ENCODE data around the gene IGF1.
A peak's percentile ranks its signal among the peaks of the same experiment; 100 is the strongest.

Gene IGF1

GRCh38 chr12:102474438-102475064 lies 5.8 kb downstream of the IGF1 start:
- FAIRE-seq (peak; percentile 60), DNase-seq (ENCODE audit: insufficient read length) (no peak)
- TF ChIP-seq POLR2A (IDR thresholded peaks at IDR 0.05; ENCODE audit: low read depth, low read length): no peak
- TF ChIP-seq POLR2AphosphoS5 (IDR thresholded peaks at IDR 0.05; ENCODE audit: low read depth, low read length): no peak
- TF ChIP-seq TAF1 (IDR thresholded peaks at IDR 0.05; ENCODE audit: borderline replicate concordance, low read depth, low read length): no peak

DNA sequence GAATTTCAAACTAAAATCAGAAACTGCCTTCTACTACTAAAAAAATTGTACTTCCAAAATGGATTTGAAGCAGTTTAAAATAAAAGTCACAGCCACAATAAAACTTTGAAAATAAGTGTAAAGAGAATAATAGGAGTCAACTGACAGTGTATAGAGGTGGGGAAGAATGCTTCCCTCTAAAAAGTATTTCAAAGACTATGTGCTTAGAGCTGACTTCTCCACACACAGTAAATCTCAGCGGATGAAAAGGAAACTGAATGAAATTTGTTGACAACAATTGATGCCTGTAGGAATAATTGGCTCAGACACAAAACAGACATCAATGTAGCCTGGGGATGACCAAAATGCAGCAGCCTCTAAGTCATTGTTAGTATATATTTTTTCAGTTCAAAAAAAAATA lies 7.9 kb downstream of the IGF1 start:
- no peak for DNase-seq (ENCODE audit: insufficient read length)
- TF ChIP-seq POLR2AphosphoS5 (IDR thresholded peaks at IDR 0.05; ENCODE audit: low read depth, low read length) (no peak), TAF1 (IDR thresholded peaks at IDR 0.05; ENCODE audit: borderline replicate concordance, low read depth, low read length) (no peak), POLR2A (IDR thresholded peaks at IDR 0.05; ENCODE audit: low read depth, low read length) (no peak)
- FAIRE-seq: no peak

GRCh38 chr12:102471556-102471955 lies 8.8 kb downstream of the IGF1 start:
- no peak for DNase-seq (ENCODE audit: insufficient read length)
- FAIRE-seq: no peak
- TF ChIP-seq POLR2A (IDR thresholded peaks at IDR 0.05; ENCODE audit: low read depth, low read length) (no peak), POLR2AphosphoS5 (IDR thresholded peaks at IDR 0.05; ENCODE audit: low read depth, low read length) (no peak), TAF1 (IDR thresholded peaks at IDR 0.05; ENCODE audit: borderline replicate concordance, low read depth, low read length) (no peak)

DNA sequence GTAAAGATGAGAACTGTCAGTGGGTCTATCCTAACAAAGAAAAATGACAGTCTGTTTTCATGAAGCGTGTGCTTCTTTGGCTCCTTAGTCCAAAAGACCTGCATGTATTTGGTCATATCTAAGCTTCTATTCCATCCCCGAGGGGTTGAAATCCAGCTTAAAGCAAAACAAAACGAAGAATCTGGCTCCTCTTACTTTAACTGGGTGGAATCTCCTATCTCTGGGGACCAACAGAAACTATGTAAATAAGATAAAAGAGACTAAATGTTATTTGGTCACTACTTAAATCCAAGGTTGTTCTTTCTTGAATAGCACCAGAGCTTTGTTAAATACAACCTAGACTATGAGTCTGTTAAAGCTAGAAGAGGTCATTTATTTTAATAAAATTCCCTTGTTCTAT lies 9.4 kb downstream of the IGF1 start:
- FAIRE-seq (no peak), DNase-seq (ENCODE audit: insufficient read length) (no peak)

GRCh38 chr12:102468261-102468915 lies 12.0 kb downstream of the IGF1 start:
- FAIRE-seq: no peak
- TF ChIP-seq POLR2A (IDR thresholded peaks at IDR 0.05; ENCODE audit: low read depth, low read length) (no peak), TAF1 (IDR thresholded peaks at IDR 0.05; ENCODE audit: borderline replicate concordance, low read depth, low read length) (no peak), POLR2AphosphoS5 (IDR thresholded peaks at IDR 0.05; ENCODE audit: low read depth, low read length) (no peak)
- DNase-seq (ENCODE audit: insufficient read length): no peak

More for the DNA sequence above, 9.4 kb downstream of the IGF1 start:
- TF ChIP-seq TAF1 (IDR thresholded peaks at IDR 0.05; ENCODE audit: borderline replicate concordance, low read depth, low read length): no peak
- TF ChIP-seq POLR2AphosphoS5 (IDR thresholded peaks at IDR 0.05; ENCODE audit: low read depth, low read length): no peak

DNA sequence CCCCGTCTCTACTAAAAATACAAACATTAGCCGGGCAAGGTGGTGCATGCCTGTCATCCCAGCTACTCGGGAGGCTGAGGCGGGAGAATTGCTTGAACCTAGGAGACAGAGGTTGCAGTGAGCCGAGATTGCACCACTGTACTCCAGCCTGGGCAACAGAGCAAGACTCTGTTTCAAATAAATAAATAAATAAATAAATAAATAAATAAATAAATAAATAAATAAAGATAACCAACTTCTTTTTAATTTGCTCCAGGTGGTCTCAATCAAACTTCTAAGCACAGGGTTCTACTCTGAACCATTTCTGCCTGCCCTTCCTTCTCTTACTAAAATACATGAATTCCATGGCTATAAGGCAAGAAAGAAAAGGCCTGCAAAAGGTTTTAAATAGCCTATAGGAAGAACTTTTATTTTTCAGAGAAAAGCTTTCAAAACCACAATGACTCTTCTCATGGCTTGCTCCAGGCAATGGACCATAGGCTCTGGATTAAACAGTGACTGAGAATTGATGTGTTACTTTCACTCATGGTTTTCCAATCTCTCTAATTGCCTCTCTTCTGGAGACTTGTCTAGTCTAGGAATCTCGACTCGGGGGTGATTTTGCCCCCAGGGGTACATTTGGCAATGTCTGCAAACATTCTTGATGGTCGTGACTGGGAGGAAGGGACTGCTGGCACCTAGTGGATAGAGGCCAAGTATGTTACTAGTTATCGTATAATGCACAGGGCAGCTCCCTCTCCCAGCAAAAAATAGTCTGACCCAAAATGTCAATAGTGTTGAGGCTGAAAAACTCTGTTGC lies 14.4 kb downstream of the IGF1 start:
- TF ChIP-seq POLR2A (IDR thresholded peaks at IDR 0.05; ENCODE audit: low read depth, low read length) (no peak), POLR2AphosphoS5 (IDR thresholded peaks at IDR 0.05; ENCODE audit: low read depth, low read length) (no peak), TAF1 (IDR thresholded peaks at IDR 0.05; ENCODE audit: borderline replicate concordance, low read depth, low read length) (no peak)
- DNase-seq (ENCODE audit: insufficient read length) (no peak), FAIRE-seq (no peak)

GRCh38 chr12:102463659-102464249 lies 16.6 kb downstream of the IGF1 start:
- no peak for FAIRE-seq
- TF ChIP-seq POLR2AphosphoS5 (IDR thresholded peaks at IDR 0.05; ENCODE audit: low read depth, low read length) (no peak), TAF1 (IDR thresholded peaks at IDR 0.05; ENCODE audit: borderline replicate concordance, low read depth, low read length) (no peak), POLR2A (IDR thresholded peaks at IDR 0.05; ENCODE audit: low read depth, low read length) (no peak)
- DNase-seq (ENCODE audit: insufficient read length): no peak

- FAIRE-seq (no peak), DNase-seq (ENCODE audit: insufficient read length) (no peak)
- TF ChIP-seq TAF1 (IDR thresholded peaks at IDR 0.05; ENCODE audit: borderline replicate concordance, low read depth, low read length) (no peak), POLR2A (IDR thresholded peaks at IDR 0.05; ENCODE audit: low read depth, low read length) (no peak), POLR2AphosphoS5 (IDR thresholded peaks at IDR 0.05; ENCODE audit: low read depth, low read length) (no peak)
Measured at GRCh38 chr12:102462795-102463465, 17.4 kb downstream of the IGF1 start.

DNA sequence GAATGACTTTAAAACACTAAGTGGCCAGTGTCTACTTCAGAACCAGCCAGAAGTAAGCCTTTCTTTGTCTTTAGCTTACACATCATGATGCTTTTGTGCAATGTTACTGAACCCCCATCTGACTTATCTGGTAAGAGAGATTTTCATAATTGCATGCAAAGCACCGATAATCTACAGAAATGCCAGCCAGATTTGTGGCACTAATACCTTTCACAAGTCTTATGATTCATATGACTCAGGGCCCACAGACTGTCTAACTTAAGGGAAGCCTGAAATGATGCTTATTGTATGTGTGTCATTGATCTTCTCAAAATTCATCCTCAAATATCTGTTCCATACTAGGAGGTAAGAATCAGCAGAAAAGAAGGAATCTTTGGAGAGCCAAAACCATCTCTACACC lies 18.0 kb downstream of the IGF1 start:
- FAIRE-seq: no peak
- TF ChIP-seq TAF1 (IDR thresholded peaks at IDR 0.05; ENCODE audit: borderline replicate concordance, low read depth, low read length) (no peak), POLR2A (IDR thresholded peaks at IDR 0.05; ENCODE audit: low read depth, low read length) (no peak), POLR2AphosphoS5 (IDR thresholded peaks at IDR 0.05; ENCODE audit: low read depth, low read length) (no peak)
- DNase-seq (ENCODE audit: insufficient read length): no peak

DNA sequence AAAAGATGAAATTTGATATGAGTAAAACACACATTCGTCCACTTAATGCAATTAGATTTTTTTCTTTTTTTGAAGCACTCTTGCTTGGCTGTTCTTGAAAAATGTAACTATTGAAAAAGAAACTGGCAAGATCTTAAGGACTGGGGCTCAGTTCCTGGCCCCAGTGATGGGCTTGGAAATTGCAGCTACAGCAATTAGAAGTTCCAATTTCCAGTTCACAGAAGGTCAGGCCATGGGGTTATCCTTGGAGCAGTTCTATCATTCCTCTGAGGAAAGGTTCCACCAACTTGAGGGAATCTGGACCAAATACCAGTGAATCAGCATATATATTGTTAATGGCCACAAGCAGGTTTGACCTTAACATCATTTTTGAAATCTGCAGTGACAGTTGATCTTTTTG lies 18.9 kb downstream of the IGF1 start:
- FAIRE-seq (no peak), DNase-seq (ENCODE audit: insufficient read length) (no peak)
- TF ChIP-seq TAF1 (IDR thresholded peaks at IDR 0.05; ENCODE audit: borderline replicate concordance, low read depth, low read length) (no peak), POLR2AphosphoS5 (IDR thresholded peaks at IDR 0.05; ENCODE audit: low read depth, low read length) (no peak), POLR2A (IDR thresholded peaks at IDR 0.05; ENCODE audit: low read depth, low read length) (no peak)

DNA sequence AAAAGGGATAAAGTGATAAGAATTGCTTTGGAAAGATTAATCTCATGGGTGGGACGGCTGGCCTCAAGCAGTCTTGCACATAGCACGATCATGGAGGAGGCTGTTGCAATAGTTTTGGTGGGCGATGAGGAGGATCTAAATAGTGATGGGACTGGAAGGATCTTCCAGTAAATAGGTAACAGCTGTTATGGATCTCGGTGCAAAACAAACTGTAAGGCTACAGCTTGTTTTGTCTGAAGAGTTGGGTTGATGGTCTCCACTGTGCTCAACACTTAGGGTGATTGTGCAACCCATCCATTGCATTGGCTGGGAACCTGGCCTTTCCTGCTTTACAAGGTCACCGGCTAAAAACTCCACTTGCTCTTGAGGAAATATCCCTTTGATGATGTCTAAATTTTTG lies 21.0 kb downstream of the IGF1 start:
- TF ChIP-seq POLR2AphosphoS5 (IDR thresholded peaks at IDR 0.05; ENCODE audit: low read depth, low read length): no peak
- TF ChIP-seq POLR2A (IDR thresholded peaks at IDR 0.05; ENCODE audit: low read depth, low read length): no peak
- no peak for TF ChIP-seq TAF1 (IDR thresholded peaks at IDR 0.05; ENCODE audit: borderline replicate concordance, low read depth, low read length)
- FAIRE-seq (no peak), DNase-seq (ENCODE audit: insufficient read length) (no peak)
